ENCODE measurements around the gene REL.
"Not testable (repeated sequence)": the region's sequence is repeated elsewhere in the genome, so short reads cannot be mapped to it uniquely, and the experiment has no call there.

The REL gene

GRCh38 chr2:60868589-60869273 lies 12.6 kb upstream of the REL start:
- no peak for DNase-seq

GRCh38 chr2:60872510-60872928 lies 8.9 kb upstream of the REL start:
- DNase-seq, result no peak

DNA sequence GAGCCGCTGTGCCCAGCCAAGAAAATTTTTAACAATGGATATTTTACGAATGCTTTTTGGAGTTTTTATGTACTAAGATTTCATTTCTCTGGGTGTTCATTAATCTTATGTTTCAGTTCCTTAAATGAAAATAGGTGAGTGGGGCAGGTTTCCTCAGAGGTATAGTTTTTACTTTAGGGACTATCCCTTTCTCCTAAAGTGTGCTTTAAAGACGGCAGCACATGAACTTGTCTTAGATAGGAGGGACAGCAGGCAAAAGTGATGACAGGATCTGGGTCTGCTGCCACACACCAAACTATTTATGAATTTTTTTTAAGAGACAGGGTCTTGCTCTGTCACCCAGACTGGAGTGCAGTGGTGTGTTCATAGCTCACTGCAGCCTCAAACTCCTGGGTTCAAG lies 8.0 kb upstream of the REL start:
- DNase-seq, result no peak

GRCh38 chr2:60875520-60875919 lies 5.9 kb upstream of the REL start:
- no peak for DNase-seq

DNA sequence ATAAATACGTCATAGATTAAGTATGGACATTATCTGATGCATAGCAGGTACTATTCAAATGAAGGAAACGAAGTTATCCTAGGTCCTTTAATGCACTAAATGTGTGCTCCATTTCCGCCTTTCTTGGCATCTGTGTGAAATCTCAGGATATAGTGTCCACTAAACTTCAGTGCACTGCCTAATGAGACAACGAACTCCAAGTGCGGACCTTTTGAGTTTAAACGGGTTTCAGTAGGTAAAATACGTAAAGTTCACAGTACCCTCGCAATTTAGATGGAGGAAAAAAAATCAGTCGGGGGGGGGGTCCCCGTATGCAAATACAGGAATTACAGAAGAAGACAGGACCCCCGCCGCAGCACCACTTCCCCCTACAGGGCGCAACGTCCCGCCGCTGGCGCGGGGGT lies 729 bp upstream of the REL start:
- DNase-seq, result no peak

GRCh38 chr2:60882971-60883753 lies 1.8 kb downstream of the REL start:
- no peak for DNase-seq

DNA sequence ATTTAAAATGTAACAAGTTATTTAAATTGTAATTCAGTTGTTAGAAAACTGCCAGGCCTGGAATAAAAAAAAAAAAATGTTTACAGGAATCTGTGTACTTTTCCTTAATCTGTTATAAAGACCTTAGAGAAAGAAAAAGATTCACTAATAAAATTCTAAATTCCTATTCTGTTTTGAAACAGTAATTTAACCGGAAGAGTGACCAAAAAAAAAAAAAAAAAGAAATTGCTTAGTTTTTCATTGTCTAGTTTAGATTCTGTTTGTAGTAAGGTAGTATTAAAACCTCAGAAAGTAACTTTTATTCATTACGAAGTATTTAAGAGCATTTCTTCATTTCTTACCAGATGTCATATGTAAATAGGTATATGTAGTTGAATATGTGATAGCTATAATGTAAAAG lies 2.5 kb downstream of the REL start:
- DNase-seq, result no peak

DNA sequence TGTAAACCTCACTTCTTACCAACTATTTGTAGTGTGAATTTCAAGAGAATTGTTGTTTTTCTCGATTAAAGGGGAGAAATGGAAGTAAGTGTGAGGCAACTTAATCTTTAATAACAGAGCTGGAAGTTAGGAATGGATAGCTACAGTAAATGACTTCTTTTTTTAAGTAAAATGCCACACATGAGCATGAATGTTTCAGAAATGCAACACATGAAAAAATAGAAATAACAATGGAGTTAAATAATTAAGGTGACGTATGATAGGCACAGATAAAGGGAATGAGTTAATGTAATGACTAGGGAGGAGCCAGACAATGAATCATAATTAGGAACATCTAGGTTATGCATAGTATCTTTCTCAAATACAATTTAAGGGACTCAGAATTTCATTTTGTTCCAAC lies 3.4 kb downstream of the REL start:
- no peak for DNase-seq

- no peak for DNase-seq
These were observed 4.3 kb downstream of the REL start for GRCh38 chr2:60885683-60886082.

DNA sequence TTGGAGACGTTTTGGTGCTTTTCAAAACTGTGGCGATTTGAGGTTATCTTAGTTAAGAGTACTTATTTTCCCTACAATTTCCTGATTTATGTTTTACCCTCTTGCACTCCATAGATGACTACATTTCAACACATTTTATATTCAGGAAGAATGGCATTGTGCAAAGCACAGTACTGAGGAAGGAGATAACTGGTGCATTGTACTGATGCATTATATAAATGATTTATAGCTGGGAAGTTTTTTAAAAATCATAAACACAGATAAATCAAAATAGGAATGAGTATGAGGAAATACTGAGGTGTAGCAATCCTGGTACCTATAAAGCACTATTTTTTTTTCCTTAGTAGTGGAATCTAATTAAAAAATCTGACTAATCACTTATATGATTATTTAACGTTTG lies 5.6 kb downstream of the REL start:
- no peak for DNase-seq

- DNase-seq, result no peak
These were observed 7.5 kb downstream of the REL start for GRCh38 chr2:60888853-60889252.

GRCh38 chr2:60889581-60890392 lies 8.4 kb downstream of the REL start:
- not testable (repeated sequence) for DNase-seq

- DNase-seq, result no peak
These were observed 9.0 kb downstream of the REL start for GRCh38 chr2:60890393-60890707.

DNA sequence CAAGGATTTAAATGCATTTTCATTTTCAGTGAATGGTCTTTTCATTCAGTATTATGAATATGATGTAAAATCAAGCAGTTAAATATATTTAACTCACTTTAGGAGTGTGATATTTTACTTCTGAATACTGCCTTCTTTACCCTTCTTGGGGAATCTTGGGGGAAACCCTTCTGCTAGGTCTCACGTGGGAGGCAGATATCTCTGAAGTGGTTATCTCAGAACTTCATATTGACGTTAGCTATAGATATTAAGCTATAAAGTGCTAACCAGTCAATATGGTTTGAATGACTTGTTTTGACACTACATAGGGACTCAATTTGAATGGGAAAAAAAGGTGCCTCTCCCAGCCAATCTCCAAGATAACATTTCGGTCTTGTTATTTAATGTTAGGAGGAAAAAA lies 9.8 kb downstream of the REL start:
- DNase-seq, result no peak

- DNase-seq, result no peak
These were observed 17.2 kb downstream of the REL start for GRCh38 chr2:60898567-60898966.

DNA sequence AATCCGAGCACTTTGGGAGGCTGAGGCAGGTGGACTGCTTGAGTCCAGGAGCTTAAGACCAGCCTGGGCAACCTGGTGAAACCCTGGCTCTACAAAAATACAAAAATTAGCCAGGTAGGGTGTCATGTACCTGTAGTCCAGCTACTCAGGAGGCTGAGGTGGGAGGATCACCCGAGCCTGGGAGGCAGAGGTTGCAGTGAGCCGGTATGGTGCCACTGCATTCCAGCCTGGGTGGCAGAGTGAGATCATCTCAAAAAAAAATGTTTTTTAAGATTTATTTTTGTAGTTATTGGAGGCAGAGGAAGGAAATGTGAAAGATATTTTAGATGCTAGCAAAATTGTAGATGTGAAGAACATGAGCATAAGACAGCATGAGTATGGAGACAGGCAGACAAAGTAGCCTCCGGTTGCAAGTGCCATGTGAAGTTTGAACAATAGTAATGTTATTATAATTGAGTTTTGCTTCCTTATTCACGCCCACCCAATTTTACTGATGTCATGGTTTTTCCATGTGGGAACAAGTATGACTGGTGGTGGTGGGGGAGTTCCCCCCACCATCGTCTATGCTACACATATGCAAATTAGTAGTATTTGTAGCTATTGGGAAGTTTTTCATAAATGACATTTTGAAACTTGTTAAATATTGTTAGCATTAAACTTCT lies 18.0 kb downstream of the REL start:
- peak; percentile 52 to 66 for DNase-seq

DNA sequence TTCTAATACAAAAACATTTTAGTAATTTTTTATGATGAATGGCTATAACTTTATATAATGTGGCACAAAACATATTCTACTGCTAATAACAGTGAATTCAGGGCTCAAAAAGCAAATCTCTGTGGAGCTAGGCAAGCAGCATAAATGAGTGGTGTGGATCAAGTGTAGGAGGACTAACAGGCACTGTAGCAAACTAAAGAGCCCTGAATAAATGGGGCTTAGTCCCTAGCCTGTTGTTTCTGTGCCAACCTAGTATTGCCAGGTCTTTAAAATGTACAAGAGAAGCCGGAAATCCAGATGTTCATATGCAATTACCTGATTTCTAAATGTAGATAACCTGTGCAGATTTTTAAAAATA lies 18.5 kb downstream of the REL start:
- DNase-seq, result no peak

DNA sequence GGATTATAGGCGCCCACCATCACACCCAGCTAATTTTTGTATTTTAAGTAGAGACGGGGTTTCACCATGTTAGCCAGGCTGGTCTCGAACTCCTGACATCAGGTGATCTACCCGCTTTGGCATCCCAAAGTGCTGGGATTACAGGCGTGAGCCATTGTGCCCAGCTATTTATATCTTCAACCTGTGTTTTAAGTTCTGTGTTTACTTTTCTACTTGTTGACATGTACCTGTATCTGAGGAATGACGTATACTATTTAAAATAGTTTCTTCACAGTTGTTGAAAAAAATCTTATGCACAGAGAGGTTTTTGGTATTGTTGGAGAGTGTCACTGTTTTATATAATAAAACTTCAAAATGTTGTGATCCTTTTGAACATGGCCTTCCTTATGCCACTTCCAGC lies 19.9 kb downstream of the REL start:
- not testable (repeated sequence) for DNase-seq

- DNase-seq, result not testable (repeated sequence)
These were observed 24.5 kb downstream of the REL start for GRCh38 chr2:60905867-60906266.

DNA sequence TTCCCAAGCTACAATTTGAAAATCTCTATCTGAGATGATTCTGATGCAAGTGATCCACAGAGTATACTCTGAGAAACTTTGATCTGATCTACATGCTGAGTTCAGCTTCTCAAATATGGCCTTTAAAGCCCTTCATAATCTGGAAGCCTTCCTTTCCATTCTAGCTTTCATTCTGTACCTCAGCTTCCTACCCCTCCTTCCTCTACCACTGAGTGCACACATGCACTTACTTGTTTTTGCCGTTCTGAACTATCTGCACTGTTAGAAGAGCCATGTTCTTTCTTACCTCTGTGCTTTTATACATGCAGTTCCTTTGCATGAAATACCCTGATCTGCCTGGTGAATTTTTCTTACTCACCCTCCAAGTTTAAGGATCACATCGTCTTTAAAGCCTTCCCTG lies 25.0 kb downstream of the REL start:
- DNase-seq, result no peak

DNA sequence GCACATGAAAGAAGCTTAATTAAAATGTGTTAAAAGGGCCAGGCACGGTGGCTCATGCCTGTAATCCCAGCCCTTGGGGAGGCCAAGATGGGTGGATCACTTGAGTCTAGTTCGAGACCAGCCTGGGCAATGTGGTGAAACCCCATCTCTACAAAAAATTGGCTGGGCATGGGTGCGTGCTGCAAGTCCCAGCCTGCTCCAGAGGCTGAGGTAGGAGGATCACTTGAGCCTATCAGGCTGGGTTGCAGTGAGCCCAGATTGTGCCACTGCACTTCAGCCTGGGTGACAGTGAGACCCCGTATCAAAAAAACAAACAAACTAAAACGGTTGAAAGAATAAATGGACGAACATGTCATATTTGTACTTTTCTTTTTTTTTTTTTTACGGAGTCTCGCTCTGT lies 26.0 kb downstream of the REL start:
- DNase-seq, result no peak

- DNase-seq, result no peak
These were observed 44.8 kb downstream of the REL start for GRCh38 chr2:60925994-60926740.
